AG04450 (cell line): Measurements from ENCODE around the gene SLC45A2. TPM values are rescaled to one million over a fixed set of nuclear protein-coding genes. Genes with fewer than 3 reads are reported as not detected.

Source experiments
- CTCF ChIA-PET: fragments of 300-600, 350-600 bp; formaldehyde crosslinking; extraction: SDS; loops from one replicate; lab custom pipeline; 2022; ENCODE audit warnings: antibody characterized with exemption, inconsistent platforms; lab: Charles Lee
- POLR2A ChIA-PET: fragments of 350-600 bp; formaldehyde crosslinking; extraction: SDS; loops from one replicate; lab custom pipeline; 2021; ENCODE audit warnings: antibody characterized with exemption, inconsistent platforms; lab: Yijun Ruan, JAX
- DNase-seq: peaks from one replicate; pipeline ENCODE4 v3.0.0-alpha.2; 2011; ENCODE audit warnings: low read depth, low spot score
- H3K27ac ChIP-seq: one replicate; pipeline ENCODE4 v1.5.1; 2012; ENCODE audit warnings: low read depth, low read length, control low read depth
- H3K27me3 ChIP-seq: one replicate; pipeline ENCODE4 v1.6.0; 2012; ENCODE audit warnings: low read length; ENCODE audit not compliant: control insufficient read depth, insufficient read depth
- H3K4me3 ChIP-seq: 2 replicates; pipeline ENCODE4 v1.5.1; 2011; ENCODE audit warnings: mild to moderate bottlenecking, low read depth, low read length, control low read depth
- H3K9me3 ChIP-seq: 2 replicates; pipeline ENCODE4 v1.5.1; 2012; ENCODE audit warnings: low read length; ENCODE audit not compliant: control insufficient read depth, insufficient read depth
- polyA plus RNA-seq: library from polyadenylated mRNA; depleted of rRNA; stranded (reverse); fragments of >200 nt; gene quantifications from 2 replicates; pipeline ENCODE4 v1.2.3, GENCODE V29; 2011
- TF ChIP-seq, protein P1 (sequence below): IDR thresholded peaks from 2 replicates; pipeline ENCODE4 v1.5.1; 2011; ENCODE audit warnings: low read depth, low read length, control low read depth, inconsistent platforms

The SLC45A2 gene
- polyA plus RNA-seq, 1 experiment, result not detected

- ChIA-PET CTCF (interaction anchor here (1.0 kb wide), 1 partner anchor 31 kb away, joined by 3 read pairs; no protein-coding TSS in a partner anchor), POLR2A (no interaction called here)
- Histone ChIP-seq H3K9me3 (no peaks in the 10 kb centered on the region), H3K27ac (no peak overlapping the region), H3K27me3 (no peaks in the 10 kb centered on the region), H3K4me3 (no peak overlapping the region)
- no peak for DNase-seq
- TF ChIP-seq, protein P1, sequence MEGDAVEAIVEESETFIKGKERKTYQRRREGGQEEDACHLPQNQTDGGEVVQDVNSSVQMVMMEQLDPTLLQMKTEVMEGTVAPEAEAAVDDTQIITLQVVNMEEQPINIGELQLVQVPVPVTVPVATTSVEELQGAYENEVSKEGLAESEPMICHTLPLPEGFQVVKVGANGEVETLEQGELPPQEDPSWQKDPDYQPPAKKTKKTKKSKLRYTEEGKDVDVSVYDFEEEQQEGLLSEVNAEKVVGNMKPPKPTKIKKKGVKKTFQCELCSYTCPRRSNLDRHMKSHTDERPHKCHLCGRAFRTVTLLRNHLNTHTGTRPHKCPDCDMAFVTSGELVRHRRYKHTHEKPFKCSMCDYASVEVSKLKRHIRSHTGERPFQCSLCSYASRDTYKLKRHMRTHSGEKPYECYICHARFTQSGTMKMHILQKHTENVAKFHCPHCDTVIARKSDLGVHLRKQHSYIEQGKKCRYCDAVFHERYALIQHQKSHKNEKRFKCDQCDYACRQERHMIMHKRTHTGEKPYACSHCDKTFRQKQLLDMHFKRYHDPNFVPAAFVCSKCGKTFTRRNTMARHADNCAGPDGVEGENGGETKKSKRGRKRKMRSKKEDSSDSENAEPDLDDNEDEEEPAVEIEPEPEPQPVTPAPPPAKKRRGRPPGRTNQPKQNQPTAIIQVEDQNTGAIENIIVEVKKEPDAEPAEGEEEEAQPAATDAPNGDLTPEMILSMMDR, result no peak
These were observed 43.9 kb upstream of the SLC45A2 start for GRCh38 chr5:34028349-34028748.

DNA sequence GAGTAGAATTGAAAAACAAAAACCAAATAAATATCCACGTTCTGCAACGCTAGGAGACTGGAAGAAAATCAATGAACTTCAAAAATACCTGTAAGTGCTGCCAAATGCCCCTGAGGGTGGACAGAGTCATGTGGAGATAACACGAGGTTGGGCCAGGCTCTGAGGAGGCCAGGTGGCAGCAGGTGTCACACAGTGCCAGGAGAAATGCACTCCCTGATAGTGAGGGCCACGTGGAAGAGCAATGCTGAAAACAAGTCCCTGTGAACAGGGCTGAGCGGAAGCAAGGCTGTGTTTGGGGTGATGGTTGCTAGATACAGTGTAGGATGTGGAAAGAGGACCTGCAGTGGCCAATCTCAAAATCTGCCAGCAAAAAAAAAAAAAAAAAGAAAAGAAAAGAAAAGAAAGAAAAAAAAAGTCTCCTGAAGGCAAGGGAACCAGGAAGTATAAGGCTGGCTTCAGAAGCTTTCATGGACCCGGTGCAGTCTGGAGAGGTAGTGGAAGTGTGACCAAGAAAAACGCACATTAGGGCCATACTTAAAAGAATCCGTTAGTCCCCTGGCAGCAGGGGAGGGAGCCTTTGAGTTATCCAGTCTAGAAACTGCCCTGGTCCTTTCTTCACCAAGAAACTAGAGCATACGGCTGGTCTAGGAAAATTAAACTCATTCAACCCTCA is 41.7 kb upstream of the SLC45A2 start:
- Histone ChIP-seq H3K9me3 (no peaks in the 10 kb centered on the region), H3K4me3 (no peak overlapping the region), H3K27ac (no peak overlapping the region), H3K27me3 (no peaks in the 10 kb centered on the region)
- no peak for DNase-seq
- TF ChIP-seq, protein P1, result no peak
- POLR2A ChIA-PET, result no interaction called here
- CTCF ChIA-PET, result interaction anchor here (1.0 kb wide), 1 partner anchor 52 kb away, joined by 3 read pairs; no protein-coding TSS in a partner anchor

GRCh38 chr5:34022121-34022705 is 37.7 kb upstream of the SLC45A2 start:
- TF ChIP-seq, protein P1, result no peak
- ChIA-PET CTCF (no interaction called here), POLR2A (interaction anchor here (2.1 kb wide), 1 partner anchor 14 kb away, joined by 7 read pairs; the partner anchor contains the start of gene AMACR)
- Histone ChIP-seq H3K4me3 (no peak overlapping the region), H3K9me3 (no peaks in the 10 kb centered on the region), H3K27me3 (no peaks in the 10 kb centered on the region), H3K27ac (no peak overlapping the region)
- DNase-seq, result no peak

DNA sequence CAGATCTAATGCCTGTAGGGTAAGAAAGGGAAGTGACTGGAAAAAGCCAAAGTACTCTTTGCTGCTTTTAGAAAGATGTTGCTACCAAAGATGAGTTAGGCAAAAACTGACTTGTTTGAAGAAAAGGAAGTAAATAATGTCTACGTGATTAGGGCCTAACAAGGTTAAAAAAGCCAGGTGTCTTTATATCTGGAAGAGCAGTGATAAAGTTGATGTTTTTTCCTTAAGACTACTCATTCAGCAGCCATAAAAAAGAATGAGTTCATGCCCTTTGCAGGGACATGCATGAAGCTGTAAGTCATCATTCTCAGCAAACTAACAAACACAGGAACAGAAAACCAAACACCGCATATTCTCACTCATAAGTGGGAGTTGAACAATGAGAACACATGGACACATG is 36.8 kb upstream of the SLC45A2 start:
- Histone ChIP-seq H3K27ac (no peak overlapping the region), H3K9me3 (no peaks in the 10 kb centered on the region), H3K27me3 (no peaks in the 10 kb centered on the region), H3K4me3 (no peak overlapping the region)
- DNase-seq, result no peak
- TF ChIP-seq, protein P1, result no peak
- ChIA-PET CTCF (no interaction called here), POLR2A (interaction anchor here (2.1 kb wide), 1 partner anchor 13 kb away, joined by 7 read pairs; the partner anchor contains the start of gene AMACR)

GRCh38 chr5:34020726-34021125 is 36.2 kb upstream of the SLC45A2 start:
- ChIA-PET POLR2A (interaction anchor here (2.1 kb wide), 1 partner anchor 13 kb away, joined by 7 read pairs; the partner anchor contains the start of gene AMACR), CTCF (no interaction called here)
- no peak overlapping the region for H3K27ac ChIP-seq
- H3K4me3 ChIP-seq, result no peak overlapping the region
- no peak for DNase-seq
- TF ChIP-seq, protein P1, result no peak
- H3K27me3 ChIP-seq, result no peaks in the 10 kb centered on the region
- H3K9me3 ChIP-seq, result no peaks in the 10 kb centered on the region
